GM12801 (cell line): ENCODE data around the gene STK40.

Source experiments
- CTCF ChIP-seq: IDR thresholded peaks from one replicate; pipeline ENCODE4 v1.5.1; 2011; ENCODE audit warnings: control low read depth; ENCODE audit not compliant: insufficient read length; ENCODE audit errors: extremely low read depth

Gene STK40

GRCh38 chr1:36419569-36419968, 33.8 kb upstream of the STK40 start:
- no peak for TF ChIP-seq CTCF

DNA sequence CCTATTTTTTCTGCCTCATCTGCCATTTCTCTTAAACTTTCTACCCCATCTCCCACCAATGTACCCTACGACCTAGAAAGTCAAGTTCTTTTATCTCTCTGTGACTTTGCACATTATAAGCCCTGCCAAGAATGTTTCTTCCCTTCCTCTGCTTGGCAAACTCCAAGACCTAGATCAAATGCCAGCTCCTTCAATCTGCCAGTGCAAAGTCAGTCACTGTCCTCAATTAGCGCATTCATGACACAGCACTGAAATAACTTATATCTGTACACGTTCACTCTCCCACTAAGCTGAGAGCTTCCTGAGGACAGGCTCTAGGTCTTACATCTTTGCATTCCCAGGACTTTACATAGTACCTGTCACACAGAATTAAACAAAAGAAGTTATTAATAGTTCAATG, 33.4 kb upstream of the STK40 start:
- no peak for TF ChIP-seq CTCF

DNA sequence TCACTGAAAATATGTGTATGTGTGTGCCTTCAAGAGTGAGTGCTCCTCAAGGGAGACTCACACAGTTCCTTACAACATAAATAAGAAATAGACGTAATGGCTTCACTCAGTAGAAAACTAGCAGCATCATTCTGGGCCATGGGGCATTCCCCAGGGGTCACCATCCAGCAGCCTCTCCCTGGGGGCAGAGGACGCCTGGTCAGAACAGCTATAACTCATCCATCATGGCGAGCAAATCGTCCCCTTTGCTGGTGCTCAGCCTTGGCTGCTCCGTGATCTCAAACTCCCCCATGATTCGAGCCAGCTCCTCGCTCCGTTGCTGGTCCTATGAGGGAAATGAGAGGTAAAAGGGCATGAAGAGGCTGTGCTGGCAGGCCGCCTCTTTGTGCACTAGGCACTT, 32.2 kb upstream of the STK40 start:
- no peak for TF ChIP-seq CTCF

DNA sequence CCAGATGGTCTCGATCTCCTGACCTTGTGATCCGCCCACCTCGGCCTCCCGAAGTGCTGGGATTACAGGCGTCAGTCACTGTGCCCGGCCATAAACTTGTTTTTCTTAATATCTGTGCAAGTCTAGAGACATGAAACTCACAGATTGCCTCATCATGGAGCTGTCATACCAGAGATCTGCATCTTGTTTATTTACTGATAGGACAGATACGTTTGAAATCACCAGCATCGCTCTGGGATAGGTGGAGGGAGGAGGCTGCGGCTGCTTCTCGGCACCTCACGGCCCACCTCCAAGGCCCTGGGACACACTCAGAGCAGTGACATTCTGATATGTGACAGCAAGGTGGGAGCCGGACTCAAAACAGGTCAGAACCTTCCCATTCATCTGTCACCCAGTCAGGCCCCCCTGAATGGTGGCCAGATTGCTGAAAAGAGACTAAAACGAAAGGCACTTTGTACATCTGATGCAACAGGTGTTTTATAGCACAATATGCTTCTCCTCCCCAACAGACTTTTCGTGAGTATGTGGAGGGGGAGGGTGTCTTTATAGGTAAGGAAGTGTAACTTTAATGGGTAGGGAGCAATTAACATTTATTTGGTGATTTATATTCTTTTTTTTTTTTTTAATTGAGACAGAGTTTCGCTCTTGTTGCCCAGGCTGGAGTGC, 30.1 kb upstream of the STK40 start:
- no peak for TF ChIP-seq CTCF

DNA sequence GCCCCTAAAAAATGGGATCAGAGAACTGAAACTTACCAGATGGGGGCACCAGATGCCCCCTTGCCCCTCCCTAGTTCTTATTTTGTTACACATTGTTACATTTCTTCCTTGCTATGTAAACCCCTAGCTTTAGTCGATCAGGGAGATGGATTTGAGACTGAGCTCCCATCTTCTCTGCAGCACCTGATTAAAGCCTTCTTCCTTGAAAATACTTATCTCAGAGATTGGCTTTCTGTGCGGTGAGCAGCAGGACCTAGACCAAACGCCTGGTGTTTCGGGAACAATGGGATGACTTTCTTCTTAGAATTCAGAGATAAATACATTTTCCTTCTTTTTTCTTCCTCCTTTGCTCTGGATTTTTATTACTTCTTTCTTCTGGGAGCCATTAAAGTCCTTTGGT, 28.7 kb upstream of the STK40 start:
- no peak for TF ChIP-seq CTCF

GRCh38 chr1:36411674-36412648, 26.2 kb upstream of the STK40 start:
- no peak for TF ChIP-seq CTCF

GRCh38 chr1:36408479-36408878, 22.8 kb upstream of the STK40 start:
- no peak for TF ChIP-seq CTCF
